Epithelial cell of proximal tubule (primary cell): Measurements from ENCODE around the gene RFK. TPM values are rescaled to one million over a fixed set of nuclear protein-coding genes. Genes with fewer than 3 reads are reported as not detected.

Experiments used
- DNase-seq: peaks from one replicate; pipeline ENCODE4 v3.0.0-alpha.2; 2011; ENCODE audit warnings: low read depth
- H3K4me3 ChIP-seq: 2 replicates; pipeline ENCODE4 v1.5.1; 2011; ENCODE audit warnings: low read depth, mild to moderate bottlenecking, low read length
- CTCF ChIP-seq: conservative IDR thresholded peaks from 2 replicates; pipeline ENCODE4 v1.5.1; 2012; ENCODE audit warnings: low read depth, mild to moderate bottlenecking, low read length
- total RNA-seq: library from RNA; depleted of rRNA; stranded (reverse); fragments of >200 nt; gene quantifications from 2 replicates; pipeline ENCODE4 v1.2.3, GENCODE V29; 2015

Gene RFK
- total RNA-seq, 1 donor from 2014 or later, result 33.6 TPM

- DNase-seq, result no peak
- no peak for TF ChIP-seq CTCF
- no peak overlapping the region for H3K4me3 ChIP-seq
These were observed 58.2 kb downstream of the RFK start for GRCh38 chr9:76336027-76336426.

Other genes starting within 250 kb of the RFK start
- gene GCNT1, start 64.8 kb upstream of the RFK start, total RNA-seq, result 7.7 and 9.9 TPM in 2 replicates